ENCODE measurements around the gene SSX5.
"Not testable (repeated sequence)": the region's sequence is repeated elsewhere in the genome, so short reads cannot be mapped to it uniquely, and the experiment has no call there.

The SSX5 gene

GRCh38 chrX:48196745-48197201 is at the start of gene SSX5:
Gene SSX5 (minus strand): TSS chrX:48196795. CDS start chrX:48195358, 1,437 bp downstream.
- no peak for DNase-seq (ENCODE audit: low read depth, low spot score)

GRCh38 chrX:48224196-48224595 is 27.6 kb upstream of the SSX5 start:
- DNase-seq (ENCODE audit: low read depth, low spot score) = not testable (repeated sequence)

- DNase-seq (ENCODE audit: low read depth, low spot score) = not testable (repeated sequence)
These were observed 17.7 kb upstream of the SSX5 start for GRCh38 chrX:48214341-48214740.

- DNase-seq (ENCODE audit: low read depth, low spot score) = not testable (repeated sequence)
These were observed 6.6 kb downstream of the SSX5 start for GRCh38 chrX:48190024-48190423.

- DNase-seq (ENCODE audit: low read depth, low spot score) = not testable (repeated sequence)
These were observed 14.7 kb downstream of the SSX5 start for GRCh38 chrX:48181882-48182281.

GRCh38 chrX:48180811-48181210 is 15.8 kb downstream of the SSX5 start:
- DNase-seq (ENCODE audit: low read depth, low spot score) = no peak

GRCh38 chrX:48179691-48180090 is 16.9 kb downstream of the SSX5 start:
- no peak for DNase-seq (ENCODE audit: low read depth, low spot score)

- DNase-seq (ENCODE audit: low read depth, low spot score) = not testable (repeated sequence)
These were observed 30.3 kb downstream of the SSX5 start for GRCh38 chrX:48166322-48166721.

GRCh38 chrX:48165241-48165640 is 31.4 kb downstream of the SSX5 start:
- no peak for DNase-seq (ENCODE audit: low read depth, low spot score)

GRCh38 chrX:48156014-48156413 is 40.6 kb downstream of the SSX5 start:
- no peak for DNase-seq (ENCODE audit: low read depth, low spot score)

- DNase-seq (ENCODE audit: low read depth, low spot score) = no peak
These were observed 41.8 kb downstream of the SSX5 start for GRCh38 chrX:48154796-48155195.

GRCh38 chrX:48153769-48154168 is 42.8 kb downstream of the SSX5 start:
- DNase-seq (ENCODE audit: low read depth, low spot score) = no peak

- not testable (repeated sequence) for DNase-seq (ENCODE audit: low read depth, low spot score)
These were observed 53.9 kb downstream of the SSX5 start for GRCh38 chrX:48142697-48143096.

- DNase-seq (ENCODE audit: low read depth, low spot score) = not testable (repeated sequence)
These were observed 54.6 kb downstream of the SSX5 start for GRCh38 chrX:48141810-48142508.

- DNase-seq (ENCODE audit: low read depth, low spot score) = not testable (repeated sequence)
These were observed 57.5 kb downstream of the SSX5 start for GRCh38 chrX:48139076-48139475.

Measured in activated CD4-positive, CD25-positive, alpha-beta regulatory T cell treated with anti-CD3 and anti-CD28 coated beads, Interleukin-2, amount 50 U/mL, for 16 hours (primary cell).